NCI-H2196 treated with DMSO at 0.1 percent for 48 hours (cell line): Measurements from ENCODE around the gene TARDBP.
A peak's percentile ranks its signal among the peaks of the same experiment; 100 is the strongest.
"Not testable (repeated sequence)": the region's sequence is repeated elsewhere in the genome, so short reads cannot be mapped to it uniquely, and the experiment has no call there.

ENCODE experiments used
- DNase-seq: peaks from one replicate; lab custom pipeline; 2025; ENCODE audit not compliant: unreplicated experiment; lab: John Stamatoyannopoulos, UW

Gene TARDBP

DNA sequence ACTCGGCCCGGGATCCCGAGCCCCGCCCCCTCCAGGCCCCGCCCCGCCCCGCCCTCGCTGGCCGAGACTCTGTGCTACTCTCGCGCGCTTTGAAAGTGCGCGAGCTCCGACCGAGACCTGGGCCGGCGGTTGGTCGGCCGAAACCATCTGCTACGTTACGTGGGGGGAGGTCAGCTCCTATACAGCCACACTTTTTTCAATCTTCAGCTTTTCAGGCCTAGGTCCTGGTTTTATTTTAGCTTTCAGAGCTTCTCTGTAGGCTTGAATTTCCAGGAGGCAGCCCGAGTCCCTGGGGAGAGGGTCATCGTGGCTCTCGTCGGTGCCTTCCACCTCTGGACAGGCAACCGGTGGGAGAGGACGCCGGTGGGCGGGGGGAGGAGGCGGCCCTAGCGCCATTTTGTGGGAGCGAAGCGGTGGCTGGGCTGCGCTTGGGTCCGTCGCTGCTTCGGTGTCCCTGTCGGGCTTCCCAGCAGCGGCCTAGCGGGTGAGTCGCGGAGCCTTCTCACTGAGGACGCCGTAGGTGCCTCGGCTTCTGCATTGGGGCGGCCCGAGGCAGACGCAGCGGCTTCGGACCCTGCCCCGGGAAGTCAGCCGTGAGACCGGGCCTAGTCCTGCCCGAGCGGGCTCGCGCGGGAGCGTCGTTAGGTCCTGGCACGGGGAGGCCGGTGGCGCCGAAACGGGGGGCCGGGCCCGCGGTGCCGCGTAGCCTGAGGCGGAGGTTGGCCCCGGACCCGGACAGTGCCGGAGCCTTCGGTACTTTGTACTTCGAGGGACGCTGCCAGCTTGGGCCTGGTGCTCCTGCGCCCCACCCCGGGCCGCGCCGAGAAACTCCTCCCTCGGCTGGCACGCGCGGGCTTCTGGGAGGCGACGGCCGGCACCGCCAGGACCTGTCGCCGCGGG lies at the start of gene TARDBP:
TSS of gene TARDBP (plus strand) at position 395 of the 900 bp plus-strand sequence. CDS start 1,074 bp downstream, outside the sequence.
- DNase-seq: peak; percentile 79

- no peak for DNase-seq
These were observed 46.8 kb upstream of the TARDBP start for GRCh38 chr1:10965546-10966226.

- DNase-seq: no peak
These were observed 45.4 kb upstream of the TARDBP start for GRCh38 chr1:10967090-10967489.

DNA sequence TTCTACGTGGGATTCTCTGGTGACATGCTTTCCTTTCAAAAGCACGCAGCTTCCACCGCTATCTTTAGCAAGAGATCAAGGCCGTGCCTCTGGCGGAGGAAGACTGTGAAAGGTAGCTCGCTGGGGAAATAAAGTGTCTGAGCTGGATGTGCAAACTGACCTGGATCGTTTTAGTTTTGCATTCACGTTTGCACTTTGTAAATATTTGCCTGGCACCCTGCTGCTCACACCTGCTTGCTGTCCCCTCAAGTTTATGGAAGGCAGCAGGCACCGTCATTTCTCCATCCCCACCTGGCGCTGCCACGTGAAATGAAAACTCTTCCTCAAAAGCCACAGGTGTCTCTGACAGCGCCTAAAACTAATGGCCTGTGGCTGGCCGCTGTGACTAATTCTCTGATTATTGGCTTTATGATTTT lies 44.0 kb upstream of the TARDBP start:
- DNase-seq: peak; percentile 70

DNA sequence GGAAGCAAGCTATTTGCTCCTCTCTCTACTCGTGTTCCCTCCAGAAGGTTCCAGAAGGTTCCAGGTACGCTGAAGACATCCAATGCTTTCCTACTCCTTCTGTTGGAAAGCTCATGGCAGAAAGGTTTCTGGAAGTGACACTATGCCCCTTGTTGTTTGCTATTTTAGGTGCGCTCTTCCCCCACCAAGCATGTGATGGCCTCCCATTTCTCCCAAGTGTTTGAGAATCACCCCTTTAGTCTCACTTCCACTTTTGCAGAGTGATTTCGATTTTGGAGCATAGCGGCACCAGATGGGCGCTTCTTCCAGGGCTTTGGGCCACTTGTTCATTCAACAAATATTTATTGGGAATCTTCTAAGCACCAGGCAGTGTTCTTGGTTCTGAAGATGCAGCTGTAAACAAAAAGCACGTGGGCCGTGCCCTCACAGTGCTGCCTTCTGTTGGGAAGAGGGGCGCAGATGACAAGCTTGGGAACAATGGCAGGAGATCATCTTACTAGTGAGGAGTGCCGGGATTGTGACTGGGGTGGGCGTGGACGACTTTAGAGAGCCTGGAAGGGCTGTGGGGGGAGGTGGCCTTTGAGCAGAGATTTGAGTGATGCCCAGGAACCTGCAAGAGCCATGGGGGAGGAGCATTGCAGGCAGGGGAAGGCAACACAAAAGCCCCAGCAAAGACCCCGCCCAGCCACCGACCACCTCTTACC lies 43.0 kb upstream of the TARDBP start:
- no peak for DNase-seq

GRCh38 chr1:10969971-10970332 lies 42.5 kb upstream of the TARDBP start:
- DNase-seq: no peak

DNA sequence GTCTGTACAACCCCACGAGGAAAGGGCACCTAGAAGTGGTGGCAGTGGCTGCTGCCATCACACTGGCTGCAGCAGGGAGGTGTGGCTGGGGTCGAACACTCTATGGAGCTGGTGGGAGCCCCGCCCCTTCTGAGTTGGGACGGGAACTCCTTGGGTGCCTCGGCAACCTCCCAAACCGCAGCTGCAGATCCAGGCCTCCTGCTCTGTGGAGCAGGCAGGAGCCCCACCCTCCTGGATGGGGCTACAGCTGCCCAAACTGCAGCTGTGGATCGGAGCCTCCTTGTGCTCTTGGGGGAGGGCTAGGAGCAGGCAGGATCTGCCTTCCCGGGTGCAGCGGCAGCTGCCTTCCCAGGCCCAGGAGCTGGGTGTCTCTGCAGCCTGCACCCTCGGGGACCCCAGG lies 38.9 kb upstream of the TARDBP start:
- DNase-seq: no peak

GRCh38 chr1:10973956-10974881 lies 38.2 kb upstream of the TARDBP start:
- DNase-seq: no peak

GRCh38 chr1:10975567-10976326 lies 36.7 kb upstream of the TARDBP start:
- no peak for DNase-seq

- no peak for DNase-seq
These were observed 33.7 kb upstream of the TARDBP start for GRCh38 chr1:10978719-10979118.

DNA sequence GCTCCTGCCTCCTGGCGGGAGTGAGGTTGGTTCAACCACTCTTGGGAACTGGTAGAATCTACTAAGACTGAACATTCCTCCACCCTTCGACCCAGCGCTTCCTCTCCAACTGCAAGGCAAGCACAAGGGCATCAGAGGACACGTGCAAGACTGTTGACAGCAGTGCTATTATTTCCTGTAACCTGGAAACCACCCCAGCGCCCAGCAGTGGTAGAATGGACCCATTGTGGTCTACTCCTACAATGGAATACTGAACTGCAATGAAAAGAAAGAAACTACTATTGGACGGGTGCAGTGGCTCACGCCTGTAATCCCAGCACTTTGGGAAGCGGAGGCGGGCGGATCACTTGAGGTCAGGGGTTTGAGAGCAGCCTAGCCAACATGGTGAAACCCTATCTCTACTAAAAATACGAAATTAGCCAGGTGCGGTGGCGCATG lies 33.0 kb upstream of the TARDBP start:
- DNase-seq: peak; percentile 7

DNA sequence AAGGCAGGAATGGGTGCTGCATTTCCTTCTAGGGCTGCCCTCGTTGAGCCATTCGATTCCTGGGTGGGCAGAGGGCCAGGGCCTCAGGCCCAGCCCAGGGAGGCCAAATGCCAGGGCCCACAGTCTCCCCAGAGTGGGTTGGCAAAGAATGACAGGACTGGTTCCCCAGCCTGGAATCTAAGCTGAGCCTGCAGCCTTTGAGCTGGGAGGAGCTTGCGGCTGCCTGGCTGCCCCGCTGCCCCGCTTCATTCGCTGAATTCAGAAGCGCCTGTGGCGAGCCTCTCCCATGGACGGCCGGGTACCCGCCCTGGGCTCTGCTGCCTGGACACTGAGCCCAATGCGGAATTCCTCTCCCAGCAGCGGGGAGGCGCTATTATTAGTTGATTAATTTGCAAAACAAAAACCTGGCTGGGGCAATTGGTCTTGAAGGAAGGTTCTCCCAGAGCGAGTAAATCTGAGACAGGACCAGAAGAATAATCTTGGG lies 32.3 kb upstream of the TARDBP start:
- peak; percentile 51 for DNase-seq

DNA sequence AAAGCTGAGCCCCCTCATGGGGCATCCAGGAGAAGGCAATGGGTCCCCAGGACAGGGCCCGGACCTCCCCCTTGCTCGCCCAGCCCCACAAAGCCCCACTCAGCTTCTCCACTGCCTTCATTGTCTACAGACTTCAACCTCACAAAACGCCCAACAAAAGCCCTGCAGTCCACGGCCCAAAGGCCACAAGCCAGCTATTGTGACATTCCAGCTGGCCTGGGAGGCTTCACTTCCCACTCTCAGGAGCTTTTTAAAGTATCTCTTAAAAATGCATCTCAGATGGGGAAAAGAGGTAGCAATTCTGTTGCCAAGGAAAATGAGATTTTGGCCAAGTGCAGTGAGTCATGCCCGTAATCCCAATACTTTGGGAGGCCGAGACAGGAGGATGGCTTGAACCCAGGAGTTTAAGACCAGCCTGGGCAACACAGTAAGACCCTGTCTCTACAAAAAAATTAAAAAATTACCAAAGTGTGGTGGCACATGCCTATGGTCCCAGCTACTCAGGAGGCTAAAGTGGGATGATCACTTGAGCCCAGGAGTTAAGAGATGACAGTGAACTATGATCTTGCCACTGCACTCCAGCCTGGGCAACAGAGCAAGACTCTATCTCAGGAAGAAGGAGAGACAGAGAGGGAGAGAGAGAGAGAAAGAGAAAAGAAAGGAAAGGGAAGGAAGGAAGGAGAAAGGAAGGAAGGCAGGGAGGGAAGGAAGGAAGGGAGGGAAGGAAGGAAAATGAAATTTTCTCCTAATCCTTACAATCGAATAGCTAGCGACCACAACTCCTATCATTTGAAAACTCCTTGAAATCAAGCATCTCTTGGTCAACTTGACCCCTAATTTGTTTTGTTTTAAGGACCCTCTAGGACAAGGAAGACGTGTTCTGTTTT lies 31.4 kb upstream of the TARDBP start:
- DNase-seq: no peak

DNA sequence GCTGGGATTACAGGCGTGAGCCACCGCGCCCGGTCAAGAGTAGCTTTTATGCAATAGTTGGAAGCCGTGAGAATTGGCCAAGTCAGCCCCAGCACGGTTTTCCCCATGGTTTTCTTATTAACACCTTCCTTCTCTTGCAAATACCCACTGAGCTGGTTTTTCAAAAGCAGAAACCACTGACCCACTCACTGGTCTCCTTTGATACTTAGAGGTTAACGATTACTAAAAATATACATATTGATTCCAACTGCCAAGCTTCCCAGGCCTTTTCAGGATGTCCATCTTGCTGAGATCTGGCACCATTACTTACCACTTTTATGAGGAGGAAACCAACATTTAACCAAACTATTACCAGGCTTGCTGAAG lies 25.9 kb upstream of the TARDBP start:
- DNase-seq: no peak

- no peak for DNase-seq
These were observed 24.5 kb upstream of the TARDBP start for GRCh38 chr1:10987840-10988417.

GRCh38 chr1:10989095-10989494 lies 23.4 kb upstream of the TARDBP start:
- DNase-seq: no peak

DNA sequence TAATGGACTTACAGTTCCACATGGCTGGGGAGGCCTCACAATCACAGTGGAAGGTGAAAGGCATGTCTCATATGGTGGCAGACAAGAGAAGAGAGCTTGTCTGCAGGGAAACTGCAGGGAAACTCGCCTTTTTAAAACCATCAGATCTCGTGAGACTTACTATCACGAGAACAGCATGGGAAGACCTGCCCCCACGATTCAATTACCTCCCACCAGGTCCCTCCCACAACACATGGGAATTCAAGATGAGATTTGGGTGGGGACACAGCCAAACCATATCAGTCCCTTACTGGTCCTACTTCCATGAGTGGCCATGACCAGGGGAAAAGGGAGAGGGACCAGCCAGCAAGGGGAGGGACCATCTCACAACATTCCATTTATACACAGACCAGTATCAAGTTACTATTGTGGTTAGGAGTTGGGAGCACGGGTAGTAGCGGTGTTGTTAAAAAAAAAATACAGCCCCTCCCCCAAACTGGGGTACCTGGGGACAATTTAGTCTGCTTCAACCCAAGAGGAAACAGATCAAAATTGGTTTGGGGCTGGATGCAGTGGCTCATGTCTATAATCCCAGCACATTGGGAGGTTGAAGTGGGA lies 22.4 kb upstream of the TARDBP start:
- not testable (repeated sequence) for DNase-seq

- DNase-seq: no peak
These were observed 21.6 kb upstream of the TARDBP start for GRCh38 chr1:10990828-10991227.
